GM23338 (cell line): ENCODE data around the gene BOK. TPM values are rescaled to one million over a fixed set of nuclear protein-coding genes. Genes with fewer than 3 reads are reported as not detected.

Source experiments
- ATAC-seq: fragments of 200-7000 bp; cut with Tn5 transposase; 3 replicates; pipeline ENCODE4 v1.9.1; 2020
- DNase-seq: peaks from one replicate; pipeline ENCODE4 v3.0.0-alpha.2; 2015; ENCODE audit warnings: low spot score
- H2AFZ ChIP-seq: fragments of 200-600 bp; sonication (generic); 2 replicates; pipeline ENCODE4 v1.8.0; 2016; ENCODE audit warnings: antibody characterized with exemption, mild to moderate bottlenecking, moderate library complexity
- H3F3A ChIP-seq: fragments of 200-600 bp; sonication (generic); replicated peaks from 2 replicates; pipeline ENCODE4 v1.8.0; 2017; ENCODE audit warnings: antibody characterized with exemption, mixed run types, low read depth
- H3K27ac ChIP-seq: fragments of 200-600 bp; sonication (generic); 2 replicates; pipeline ENCODE4 v1.6.1; 2016; ENCODE audit warnings: low read depth
- H3K27me3 ChIP-seq: fragments of 200-600 bp; sonication (generic); 2 replicates; pipeline ENCODE4 v1.8.0; 2016; ENCODE audit warnings: mild to moderate bottlenecking, mixed run types, moderate library complexity; ENCODE audit not compliant: insufficient read depth
- H3K36me3 ChIP-seq: fragments of 200-600 bp; sonication (generic); 2 replicates; pipeline ENCODE4 v1.8.0; 2016; ENCODE audit warnings: mild to moderate bottlenecking; ENCODE audit not compliant: insufficient read depth
- H3K4me1 ChIP-seq: fragments of 200-600 bp; sonication (generic); 2 replicates; pipeline ENCODE4 v1.8.0; 2016; ENCODE audit warnings: mild to moderate bottlenecking, moderate library complexity; ENCODE audit not compliant: insufficient read depth
- H3K4me2 ChIP-seq: fragments of 200-600 bp; sonication (generic); 2 replicates; pipeline ENCODE4 v1.7.1; 2017; ENCODE audit warnings: mixed run types
- H3K4me3 ChIP-seq: fragments of 200-600 bp; sonication (generic); 2 replicates; pipeline ENCODE4 v1.6.1; 2016; ENCODE audit warnings: mixed run types
- H3K79me2 ChIP-seq: fragments of 200-600 bp; sonication (generic); replicated peaks from 2 replicates; pipeline ENCODE4 v1.8.0; 2017; ENCODE audit warnings: mild to moderate bottlenecking; ENCODE audit not compliant: insufficient read depth
- H3K9me2 ChIP-seq: fragments of 200-600 bp; sonication (generic); 2 replicates; pipeline ENCODE4 v1.8.0; 2017; ENCODE audit not compliant: insufficient read depth
- H4K20me1 ChIP-seq: fragments of 200-600 bp; sonication (generic); replicated peaks from 2 replicates; pipeline ENCODE4 v1.8.0; 2017; ENCODE audit warnings: mild to moderate bottlenecking; ENCODE audit not compliant: insufficient read depth
- H3K27ac Mint-ChIP-seq: 2 replicates; pipeline ENCODE4 v1.8.0; 2020; ENCODE audit warnings: inconsistent platforms, mild to moderate bottlenecking, moderate library complexity, mixed read lengths
- H3K27me3 Mint-ChIP-seq: 3 replicates; pipeline ENCODE4 v1.8.0; 2022; ENCODE audit warnings: low read depth, mild to moderate bottlenecking, moderate library complexity, mixed read lengths, inconsistent platforms; ENCODE audit not compliant: insufficient read depth, poor library complexity
- H3K36me3 Mint-ChIP-seq: 3 replicates; pipeline ENCODE4 v1.8.0; 2021; ENCODE audit warnings: low read depth, mild to moderate bottlenecking, inconsistent platforms, moderate library complexity, mixed read lengths
- H3K4me1 Mint-ChIP-seq: 3 replicates; pipeline ENCODE4 v1.8.0; 2020; ENCODE audit warnings: mild to moderate bottlenecking, inconsistent platforms, mixed read lengths
- H3K4me3 Mint-ChIP-seq: 3 replicates; pipeline ENCODE4 v1.8.0; 2021; ENCODE audit warnings: moderate library complexity, mild to moderate bottlenecking, inconsistent platforms, mixed read lengths
- H3K9me3 Mint-ChIP-seq: 3 replicates; pipeline ENCODE4 v1.8.0; 2020; ENCODE audit warnings: moderate library complexity, mild to moderate bottlenecking, inconsistent platforms, mixed read lengths
- CREB1 ChIP-seq: fragments of 250-450 bp; sonication (Bioruptor Pico); IDR thresholded peaks from 2 replicates; pipeline ENCODE4 v1.5.0; 2020; ENCODE audit warnings: low read depth, mild to moderate bottlenecking, moderate library complexity
- EZH2 ChIP-seq: fragments of 200-600 bp; sonication (generic); IDR thresholded peaks from one replicate; pipeline ENCODE4 v1.8.0; 2017; ENCODE audit warnings: antibody characterized with exemption, mild to moderate bottlenecking, low read depth; ENCODE audit not compliant: unreplicated experiment
- EZH2phosphoT487 ChIP-seq: fragments of 200-600 bp; sonication (generic); IDR thresholded peaks from one replicate; pipeline ENCODE4 v1.8.1; 2018; ENCODE audit warnings: antibody characterized with exemption; ENCODE audit not compliant: unreplicated experiment
- JUNB ChIP-seq: IDR thresholded peaks from one replicate; pipeline ENCODE4 v1.6.1; 2016; ENCODE audit warnings: antibody characterized with exemption; ENCODE audit not compliant: unreplicated experiment
- POLR2AphosphoS5 ChIP-seq: IDR thresholded peaks from 2 replicates; pipeline ENCODE4 v1.6.1; 2016; ENCODE audit warnings: antibody characterized with exemption, low read depth
- STAT1 ChIP-seq: IDR thresholded peaks from one replicate; pipeline ENCODE4 v1.6.1; 2016; ENCODE audit warnings: antibody characterized with exemption; ENCODE audit not compliant: unreplicated experiment
- ZNF114 ChIP-seq: fragments of 250-450 bp; sonication (Bioruptor Pico); IDR thresholded peaks from 2 replicates; pipeline ENCODE4 v1.5.0; 2020; ENCODE audit warnings: mild to moderate bottlenecking, moderate library complexity
- ZNF331 ChIP-seq: fragments of 250-450 bp; sonication (Bioruptor Pico); IDR thresholded peaks from 2 replicates; pipeline ENCODE4 v1.5.0; 2020; ENCODE audit warnings: low read depth, mild to moderate bottlenecking, moderate library complexity
- polyA plus RNA-seq: library from polyadenylated mRNA; unstranded; fragments of >200 nt; fragmentation: Nextera tagmentation; extraction: Ambion mirVana; gene quantifications from 2 replicates; pipeline ENCODE4 v1.2.1, GENCODE V29; 2016
- total RNA-seq: library from RNA; depleted of rRNA; stranded (reverse); fragments of >200 nt; shearing (Covaris generic); gene quantifications from 2 replicates; pipeline ENCODE4 v1.2.3, GENCODE V29; 2014
- TF ChIP-seq, protein P1 (sequence below), 2 experiments: fragments of 200-600 bp in 1 of 2; sonication (generic) in 1 of 2; conservative IDR thresholded peaks; 2 replicates each; pipeline versions ENCODE4 v1.5.1 to v1.6.1; 2016 to 2017; ENCODE audit warnings: antibody characterized with exemption in 2 of 2, low read depth in 2 of 2, mild to moderate bottlenecking in 2 of 2, moderate library complexity in 1 of 2
- TF ChIP-seq, protein P2 (sequence below): IDR thresholded peaks from one replicate; pipeline ENCODE4 v1.6.1; 2018; ENCODE audit warnings: antibody characterized with exemption; ENCODE audit not compliant: unreplicated experiment

Gene BOK
- total and polyA plus RNA-seq, 2 experiments from 2014 or later = 13.5 to 36.7 TPM

DNA sequence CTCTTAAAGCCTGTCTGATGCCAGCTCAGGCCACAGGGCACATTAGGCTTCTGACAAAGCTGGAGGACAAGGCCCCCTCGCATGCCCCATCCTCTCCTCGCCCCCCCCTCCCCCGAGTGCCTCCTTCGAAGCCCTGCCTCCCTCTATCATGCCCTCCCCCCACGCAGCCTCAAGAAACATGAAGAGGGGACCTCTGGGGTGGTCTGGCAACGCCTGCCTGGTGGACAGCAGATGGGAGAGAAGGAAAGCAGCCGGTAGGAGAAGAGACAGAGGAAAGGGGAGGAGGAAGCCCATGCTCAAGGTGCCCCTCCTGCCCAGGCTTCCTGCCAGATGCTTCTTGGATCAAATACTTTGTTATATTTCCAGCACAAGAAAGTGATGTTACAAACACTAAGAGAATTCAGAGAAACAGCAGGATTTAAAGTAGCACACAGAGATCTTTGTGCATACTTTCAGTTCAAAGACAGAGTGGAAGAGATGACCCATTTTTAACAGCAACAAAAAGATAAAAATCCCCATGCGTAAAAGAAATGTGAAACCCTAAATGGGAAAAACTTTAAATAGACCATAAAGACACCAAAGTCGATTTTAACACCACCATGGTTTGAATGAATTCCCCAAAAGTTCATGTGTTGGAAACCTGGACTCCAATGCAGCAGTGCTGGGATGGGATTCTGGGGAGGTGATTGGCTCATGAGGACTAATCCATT lies 19.0 kb downstream of the BOK start:
- Histone ChIP-seq H3F3A (no peaks in the 10 kb centered on the region), H2AFZ (no peak overlapping the region), H4K20me1 (no peaks in the 10 kb centered on the region; the same call in 1 of the 2 replicates), H3K4me2 (no peak overlapping the region), H3K4me3 (no peak overlapping the region), H3K27me3 (no peaks in the 10 kb centered on the region), H3K9me2 (no peaks in the 10 kb centered on the region), H3K4me1 (no peaks in the 10 kb centered on the region), H3K27ac (no peak overlapping the region), H3K36me3 (0 out of 2 replicates have a peak, but pooled peaks cover 3% of the 10 kb centered on the region), H3K79me2 (no peaks in the 10 kb centered on the region)
- H3K9me3 Mint-ChIP-seq = peaks cover 13% of the 10 kb centered on the region
- no peak for TF ChIP-seq ZNF331
- TF ChIP-seq CREB1 (CRISPR knock-in tag) = no peak
- no peak for TF ChIP-seq EZH2phosphoT487
- no peak for TF ChIP-seq ZNF114 (CRISPR knock-in tag)
- peaks cover 27% of the 10 kb centered on the region for H3K36me3 Mint-ChIP-seq
- H3K4me1 Mint-ChIP-seq = peaks cover 3% of the 10 kb centered on the region
- DNase-seq = no peak
- ATAC-seq = no peak
- H3K4me3 Mint-ChIP-seq = no peak overlapping the region
- peaks cover 10% of the 10 kb centered on the region for H3K27me3 Mint-ChIP-seq
- no peak overlapping the region for H3K27ac Mint-ChIP-seq

DNA sequence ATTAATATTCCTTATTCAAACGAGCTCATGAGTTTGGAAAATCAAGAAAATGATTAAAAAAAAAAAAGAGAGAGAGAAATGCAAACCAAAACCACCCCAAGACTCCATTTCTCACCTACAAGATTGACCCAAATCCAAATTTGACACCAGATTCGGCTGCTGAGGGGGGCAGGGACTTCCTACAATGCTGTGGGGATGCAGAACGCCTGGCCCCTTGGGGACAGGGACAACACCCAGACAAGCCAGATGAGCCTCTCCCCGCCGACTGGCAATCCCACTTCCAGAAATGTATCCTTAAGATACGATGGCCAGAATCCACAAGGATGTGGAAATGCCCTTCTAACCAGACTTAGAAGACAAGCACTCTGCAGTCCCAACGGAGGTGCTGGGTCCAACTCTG lies 20.7 kb downstream of the BOK start:
- Mint-ChIP-seq H3K27ac (no peak overlapping the region), H3K36me3 (peaks cover 23% of the 10 kb centered on the region), H3K4me3 (no peak overlapping the region), H3K4me1 (peaks cover 3% of the 10 kb centered on the region), H3K9me3 (peaks cover 22% of the 10 kb centered on the region), H3K27me3 (peaks cover 7% of the 10 kb centered on the region)
- H3K9me2 ChIP-seq = no peaks in the 10 kb centered on the region
- no peak overlapping the region for H3K4me2 ChIP-seq
- no peak for ATAC-seq
- no peak overlapping the region for H2AFZ ChIP-seq
- no peaks in the 10 kb centered on the region for H4K20me1 ChIP-seq
- H3K36me3 ChIP-seq = peaks cover 9% of the 10 kb centered on the region; the same call in 1 of the 2 replicates
- H3K27me3 ChIP-seq = no peaks in the 10 kb centered on the region
- TF ChIP-seq, protein P1, sequence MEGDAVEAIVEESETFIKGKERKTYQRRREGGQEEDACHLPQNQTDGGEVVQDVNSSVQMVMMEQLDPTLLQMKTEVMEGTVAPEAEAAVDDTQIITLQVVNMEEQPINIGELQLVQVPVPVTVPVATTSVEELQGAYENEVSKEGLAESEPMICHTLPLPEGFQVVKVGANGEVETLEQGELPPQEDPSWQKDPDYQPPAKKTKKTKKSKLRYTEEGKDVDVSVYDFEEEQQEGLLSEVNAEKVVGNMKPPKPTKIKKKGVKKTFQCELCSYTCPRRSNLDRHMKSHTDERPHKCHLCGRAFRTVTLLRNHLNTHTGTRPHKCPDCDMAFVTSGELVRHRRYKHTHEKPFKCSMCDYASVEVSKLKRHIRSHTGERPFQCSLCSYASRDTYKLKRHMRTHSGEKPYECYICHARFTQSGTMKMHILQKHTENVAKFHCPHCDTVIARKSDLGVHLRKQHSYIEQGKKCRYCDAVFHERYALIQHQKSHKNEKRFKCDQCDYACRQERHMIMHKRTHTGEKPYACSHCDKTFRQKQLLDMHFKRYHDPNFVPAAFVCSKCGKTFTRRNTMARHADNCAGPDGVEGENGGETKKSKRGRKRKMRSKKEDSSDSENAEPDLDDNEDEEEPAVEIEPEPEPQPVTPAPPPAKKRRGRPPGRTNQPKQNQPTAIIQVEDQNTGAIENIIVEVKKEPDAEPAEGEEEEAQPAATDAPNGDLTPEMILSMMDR (conservative IDR thresholded peaks at IDR 0.05; ENCODE audit: low read depth in 2 of 2) = no peak
- TF ChIP-seq, protein P2, sequence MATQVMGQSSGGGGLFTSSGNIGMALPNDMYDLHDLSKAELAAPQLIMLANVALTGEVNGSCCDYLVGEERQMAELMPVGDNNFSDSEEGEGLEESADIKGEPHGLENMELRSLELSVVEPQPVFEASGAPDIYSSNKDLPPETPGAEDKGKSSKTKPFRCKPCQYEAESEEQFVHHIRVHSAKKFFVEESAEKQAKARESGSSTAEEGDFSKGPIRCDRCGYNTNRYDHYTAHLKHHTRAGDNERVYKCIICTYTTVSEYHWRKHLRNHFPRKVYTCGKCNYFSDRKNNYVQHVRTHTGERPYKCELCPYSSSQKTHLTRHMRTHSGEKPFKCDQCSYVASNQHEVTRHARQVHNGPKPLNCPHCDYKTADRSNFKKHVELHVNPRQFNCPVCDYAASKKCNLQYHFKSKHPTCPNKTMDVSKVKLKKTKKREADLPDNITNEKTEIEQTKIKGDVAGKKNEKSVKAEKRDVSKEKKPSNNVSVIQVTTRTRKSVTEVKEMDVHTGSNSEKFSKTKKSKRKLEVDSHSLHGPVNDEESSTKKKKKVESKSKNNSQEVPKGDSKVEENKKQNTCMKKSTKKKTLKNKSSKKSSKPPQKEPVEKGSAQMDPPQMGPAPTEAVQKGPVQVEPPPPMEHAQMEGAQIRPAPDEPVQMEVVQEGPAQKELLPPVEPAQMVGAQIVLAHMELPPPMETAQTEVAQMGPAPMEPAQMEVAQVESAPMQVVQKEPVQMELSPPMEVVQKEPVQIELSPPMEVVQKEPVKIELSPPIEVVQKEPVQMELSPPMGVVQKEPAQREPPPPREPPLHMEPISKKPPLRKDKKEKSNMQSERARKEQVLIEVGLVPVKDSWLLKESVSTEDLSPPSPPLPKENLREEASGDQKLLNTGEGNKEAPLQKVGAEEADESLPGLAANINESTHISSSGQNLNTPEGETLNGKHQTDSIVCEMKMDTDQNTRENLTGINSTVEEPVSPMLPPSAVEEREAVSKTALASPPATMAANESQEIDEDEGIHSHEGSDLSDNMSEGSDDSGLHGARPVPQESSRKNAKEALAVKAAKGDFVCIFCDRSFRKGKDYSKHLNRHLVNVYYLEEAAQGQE = no peak
- no peak for TF ChIP-seq POLR2AphosphoS5
- no peak for TF ChIP-seq EZH2
- no peak for TF ChIP-seq ZNF114 (CRISPR knock-in tag)
- TF ChIP-seq JUNB = no peak
- no peak for TF ChIP-seq EZH2phosphoT487
- TF ChIP-seq CREB1 (CRISPR knock-in tag) = no peak
- no peak for TF ChIP-seq STAT1
- no peak overlapping the region for H3K27ac ChIP-seq
- H3F3A ChIP-seq = no peaks in the 10 kb centered on the region
- H3K4me3 ChIP-seq = no peak overlapping the region
- no peak for DNase-seq
- no peaks in the 10 kb centered on the region for H3K79me2 ChIP-seq
- H3K4me1 ChIP-seq = peaks cover under 1% of the 10 kb centered on the region; the same call in 1 of the 2 replicates
